Mesothelial cell of epicardium (in vitro differentiated cells): ENCODE results near the gene CYP2R1. TPM values are rescaled to one million over a fixed set of nuclear protein-coding genes. Genes with fewer than 3 reads are reported as not detected.
"Not testable (repeated sequence)": the region's sequence is repeated elsewhere in the genome, so short reads cannot be mapped to it uniquely, and the experiment has no call there.

ENCODE experiments used
- DNase-seq, 2 experiments: peaks; one replicate each; pipeline ENCODE4 v3.0.0; 2021; ENCODE audit warnings: low spot score in 2 of 2; ENCODE audit not compliant: unreplicated experiment in 2 of 2
- H3K27ac Mint-ChIP-seq: 2 replicates; pipeline ENCODE4 v1.8.0; 2021; ENCODE audit warnings: mixed read lengths
- H3K27me3 Mint-ChIP-seq: 2 replicates; pipeline ENCODE4 v1.8.0; 2021; ENCODE audit warnings: low read depth, mixed read lengths
- H3K36me3 Mint-ChIP-seq: 2 replicates; pipeline ENCODE4 v1.8.0; 2021; ENCODE audit warnings: mixed read lengths
- H3K4me1 Mint-ChIP-seq: 2 replicates; pipeline ENCODE4 v1.8.0; 2021; ENCODE audit warnings: mixed read lengths
- H3K4me3 Mint-ChIP-seq: 2 replicates; pipeline ENCODE4 v1.8.0; 2021; ENCODE audit warnings: mild to moderate bottlenecking, moderate library complexity, mixed read lengths
- H3K9me3 Mint-ChIP-seq: 2 replicates; pipeline ENCODE4 v1.8.0; 2021; ENCODE audit warnings: mixed read lengths
- total RNA-seq: library from RNA; stranded (reverse); gene quantifications from 3 replicates; pipeline ENCODE4 v1.2.1, GENCODE V29; 2021
- TF ChIP-seq, protein P1 (sequence below): fragments of 200-600 bp; sonication (generic); IDR thresholded peaks from one replicate; pipeline ENCODE4 v1.5.0; 2021; ENCODE audit warnings: antibody characterized with exemption; ENCODE audit not compliant: unreplicated experiment

The CYP2R1 gene
- total RNA-seq, 1 donor from 2014 or later: 15.5 TPM

DNA sequence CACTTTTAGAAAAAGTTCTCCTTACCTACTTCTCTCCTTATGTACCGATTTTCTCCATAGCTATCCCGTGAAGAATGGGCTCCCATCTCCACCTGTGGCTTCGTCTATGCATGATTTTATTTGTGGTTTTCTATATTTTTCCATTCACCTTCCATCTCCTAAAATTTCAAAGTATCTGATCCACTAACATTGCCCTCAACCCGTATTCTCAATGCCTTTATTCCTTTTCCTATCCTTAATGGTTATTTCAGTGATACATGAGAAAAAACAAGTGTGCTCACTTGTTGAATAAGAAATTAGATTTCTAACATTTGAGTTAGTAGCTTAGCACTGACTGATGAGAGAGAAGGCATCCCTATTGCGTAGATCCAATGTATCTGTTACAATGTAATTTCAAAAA is 16.9 kb downstream of the CYP2R1 start:
- TF ChIP-seq, protein P1, sequence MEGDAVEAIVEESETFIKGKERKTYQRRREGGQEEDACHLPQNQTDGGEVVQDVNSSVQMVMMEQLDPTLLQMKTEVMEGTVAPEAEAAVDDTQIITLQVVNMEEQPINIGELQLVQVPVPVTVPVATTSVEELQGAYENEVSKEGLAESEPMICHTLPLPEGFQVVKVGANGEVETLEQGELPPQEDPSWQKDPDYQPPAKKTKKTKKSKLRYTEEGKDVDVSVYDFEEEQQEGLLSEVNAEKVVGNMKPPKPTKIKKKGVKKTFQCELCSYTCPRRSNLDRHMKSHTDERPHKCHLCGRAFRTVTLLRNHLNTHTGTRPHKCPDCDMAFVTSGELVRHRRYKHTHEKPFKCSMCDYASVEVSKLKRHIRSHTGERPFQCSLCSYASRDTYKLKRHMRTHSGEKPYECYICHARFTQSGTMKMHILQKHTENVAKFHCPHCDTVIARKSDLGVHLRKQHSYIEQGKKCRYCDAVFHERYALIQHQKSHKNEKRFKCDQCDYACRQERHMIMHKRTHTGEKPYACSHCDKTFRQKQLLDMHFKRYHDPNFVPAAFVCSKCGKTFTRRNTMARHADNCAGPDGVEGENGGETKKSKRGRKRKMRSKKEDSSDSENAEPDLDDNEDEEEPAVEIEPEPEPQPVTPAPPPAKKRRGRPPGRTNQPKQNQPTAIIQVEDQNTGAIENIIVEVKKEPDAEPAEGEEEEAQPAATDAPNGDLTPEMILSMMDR: no peak
- H3K4me1 Mint-ChIP-seq: no peaks in the 10 kb centered on the region
- peaks cover 4% of the 10 kb centered on the region for H3K36me3 Mint-ChIP-seq
- H3K27me3 Mint-ChIP-seq: no peaks in the 10 kb centered on the region
- DNase-seq: no peak
- no peak overlapping the region for H3K27ac Mint-ChIP-seq
- H3K4me3 Mint-ChIP-seq: no peak overlapping the region
- no peaks in the 10 kb centered on the region for H3K9me3 Mint-ChIP-seq

DNA sequence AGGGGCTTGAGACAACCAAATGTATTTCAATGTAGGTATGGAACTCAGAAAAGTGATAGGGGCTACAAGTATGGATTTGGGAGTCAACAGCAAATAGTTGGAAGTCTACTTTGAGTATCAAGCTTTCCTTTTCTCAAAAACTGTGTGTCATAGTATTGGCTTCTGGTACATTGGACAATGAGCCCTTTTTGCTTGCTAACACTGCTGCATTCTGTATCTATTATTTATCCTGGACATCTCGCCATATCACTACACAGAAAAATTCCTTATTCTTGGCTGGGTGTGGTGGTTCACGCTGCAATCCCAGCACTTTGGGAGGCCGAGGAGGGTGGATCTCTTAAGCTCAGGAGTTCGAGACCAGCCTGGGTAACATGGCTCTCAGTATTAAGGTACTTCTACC is 18.4 kb downstream of the CYP2R1 start:
- no peak for DNase-seq
- H3K36me3 Mint-ChIP-seq: peaks cover 4% of the 10 kb centered on the region
- no peak overlapping the region for H3K27ac Mint-ChIP-seq
- no peaks in the 10 kb centered on the region for H3K27me3 Mint-ChIP-seq
- H3K4me3 Mint-ChIP-seq: no peak overlapping the region
- TF ChIP-seq, protein P1: no peak
- no peaks in the 10 kb centered on the region for H3K9me3 Mint-ChIP-seq
- no peaks in the 10 kb centered on the region for H3K4me1 Mint-ChIP-seq

DNA sequence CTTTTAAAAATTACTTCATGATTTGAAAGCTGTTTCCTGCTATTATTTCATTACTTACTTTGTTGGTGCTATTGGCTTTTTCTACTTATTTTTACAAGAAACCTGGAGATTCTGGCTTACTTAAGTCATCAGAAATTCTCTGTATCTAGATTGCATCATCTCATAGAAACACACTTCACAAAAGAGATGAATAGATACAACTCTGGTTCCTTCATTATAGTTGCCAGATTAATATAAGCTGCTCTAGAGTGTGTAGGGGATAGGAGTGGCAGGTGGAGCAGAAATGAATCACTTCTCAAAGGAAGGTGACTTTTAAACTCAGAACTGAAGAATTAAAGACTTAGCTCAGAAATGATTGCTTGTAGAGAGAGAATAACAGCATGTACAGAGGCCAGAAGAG is 20.0 kb downstream of the CYP2R1 start:
- H3K9me3 Mint-ChIP-seq: no peaks in the 10 kb centered on the region
- H3K36me3 Mint-ChIP-seq: peaks cover 4% of the 10 kb centered on the region
- H3K27me3 Mint-ChIP-seq: no peaks in the 10 kb centered on the region
- no peak overlapping the region for H3K27ac Mint-ChIP-seq
- TF ChIP-seq, protein P1: no peak
- no peak overlapping the region for H3K4me3 Mint-ChIP-seq
- DNase-seq: no peak
- no peaks in the 10 kb centered on the region for H3K4me1 Mint-ChIP-seq

DNA sequence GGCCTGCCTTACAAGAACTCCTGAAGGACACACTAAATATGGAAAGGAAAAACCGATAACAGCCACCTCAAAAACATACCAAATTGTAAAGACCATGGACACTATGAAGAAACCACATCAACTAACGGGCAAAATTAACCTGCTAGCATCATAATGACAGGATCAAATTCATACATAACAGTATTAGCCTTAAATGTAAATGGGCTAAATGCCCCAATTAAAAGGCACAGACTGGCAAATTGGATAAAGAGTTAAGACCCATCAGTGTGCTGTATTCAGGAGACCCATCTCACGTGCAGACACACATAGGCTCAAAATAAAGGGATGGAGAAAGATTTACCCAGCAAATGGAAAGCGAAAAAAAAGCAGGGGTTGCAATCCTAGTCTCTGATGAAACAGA is 28.3 kb downstream of the CYP2R1 start:
- H3K4me3 Mint-ChIP-seq, H3K4me1 Mint-ChIP-seq, DNase-seq, H3K27me3 Mint-ChIP-seq, H3K27ac Mint-ChIP-seq: not testable (repeated sequence)
- H3K36me3 Mint-ChIP-seq: peaks cover 30% of the 10 kb centered on the region
- peaks cover 22% of the 10 kb centered on the region for H3K9me3 Mint-ChIP-seq

DNA sequence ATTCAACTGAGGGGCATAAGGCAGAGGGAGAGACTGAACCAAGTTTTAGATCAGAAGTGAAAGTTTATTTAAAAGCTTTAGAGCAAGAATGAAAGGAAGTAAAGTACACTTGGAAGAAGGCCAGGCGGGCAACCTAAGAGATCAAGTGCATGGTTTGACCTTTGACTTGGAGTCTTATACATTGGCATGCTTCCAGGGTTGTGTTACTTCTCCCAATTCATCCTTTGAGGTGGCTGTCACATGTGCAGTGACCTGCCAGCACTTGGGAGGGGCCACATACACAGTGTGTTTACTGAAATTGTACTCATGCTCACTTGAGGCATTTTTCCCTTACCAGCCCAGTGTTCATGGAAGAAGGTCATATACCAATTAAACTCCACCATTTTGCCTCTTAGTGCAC is 30.4 kb downstream of the CYP2R1 start:
- no peak overlapping the region for H3K4me3 Mint-ChIP-seq
- H3K27me3 Mint-ChIP-seq: no peaks in the 10 kb centered on the region
- no peak overlapping the region for H3K27ac Mint-ChIP-seq

DNA sequence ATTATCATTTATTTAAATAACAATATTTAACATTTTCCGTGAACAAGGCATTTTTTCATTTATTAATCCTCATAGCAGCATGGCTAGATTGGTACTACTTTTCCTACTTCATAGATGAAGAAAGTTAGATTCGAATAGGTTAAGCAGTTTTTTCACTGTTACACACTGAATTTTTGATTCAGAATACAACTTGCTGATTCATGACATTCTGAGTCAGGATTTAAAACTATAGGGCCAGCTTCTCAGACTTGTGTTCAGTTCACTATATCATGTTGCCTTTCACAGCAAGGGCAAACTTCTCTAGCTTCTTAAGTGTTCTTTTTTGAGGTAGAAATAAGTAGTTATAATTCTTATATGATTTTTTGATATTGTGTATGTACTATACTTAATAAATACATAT is 31.5 kb downstream of the CYP2R1 start:
- Mint-ChIP-seq H3K27ac (no peak overlapping the region), H3K27me3 (no peaks in the 10 kb centered on the region), H3K4me3 (no peak overlapping the region), H3K36me3 (peaks cover 26% of the 10 kb centered on the region), H3K9me3 (peaks cover 22% of the 10 kb centered on the region), H3K4me1 (peaks cover 3% of the 10 kb centered on the region)
- TF ChIP-seq, protein P1: no peak
- DNase-seq: no peak

More for the DNA sequence above, 30.4 kb downstream of the CYP2R1 start:
- Mint-ChIP-seq H3K9me3 (peaks cover 22% of the 10 kb centered on the region), H3K4me1 (peaks cover 3% of the 10 kb centered on the region), H3K36me3 (peaks cover 26% of the 10 kb centered on the region)
- DNase-seq: no peak
- TF ChIP-seq, protein P1: no peak
